IMR-90 (cell line): ENCODE data around the gene NMNAT3.

ENCODE experiments used
- BHLHE40 ChIP-seq: fragments of 150-350 bp; IDR thresholded peaks from 2 replicates; pipeline ENCODE4 v1.6.1; 2016; ENCODE audit warnings: mild to moderate bottlenecking, low read depth, low read length
- CEBPB ChIP-seq: IDR thresholded peaks from 2 replicates; pipeline ENCODE4 v1.6.1; 2012; ENCODE audit warnings: low read depth, low read length, improper control_type of control experiment
- CHD1 ChIP-seq: IDR thresholded peaks from 2 replicates; pipeline ENCODE4 v1.6.1; 2012; ENCODE audit warnings: low read depth, low read length, improper control_type of control experiment
- CTCF ChIP-seq: conservative IDR thresholded peaks from 2 replicates; pipeline ENCODE4 v1.5.1; 2012; ENCODE audit warnings: mild to moderate bottlenecking, low read depth, low read length, improper control_type of control experiment
- MAFK ChIP-seq: IDR thresholded peaks from 2 replicates; pipeline ENCODE4 v1.6.1; 2012; ENCODE audit warnings: low read depth, low read length, improper control_type of control experiment
- MAZ ChIP-seq: IDR thresholded peaks from 2 replicates; pipeline ENCODE4 v1.6.1; 2012; ENCODE audit warnings: low read depth, mild to moderate bottlenecking, low read length, improper control_type of control experiment, moderate library complexity, borderline replicate concordance
- MXI1 ChIP-seq: IDR thresholded peaks from 2 replicates; pipeline ENCODE4 v1.6.1; 2012; ENCODE audit warnings: low read depth, mild to moderate bottlenecking, low read length, moderate library complexity, borderline replicate concordance
- POLR2A ChIP-seq: IDR thresholded peaks from 2 replicates; pipeline ENCODE4 v1.6.1; 2012; ENCODE audit warnings: mild to moderate bottlenecking, low read depth, low read length
- RAD21 ChIP-seq: IDR thresholded peaks from 2 replicates; pipeline ENCODE4 v1.6.1; 2012; ENCODE audit warnings: low read length, improper control_type of control experiment
- TF ChIP-seq, protein P1 (sequence below): fragments of 150-350 bp; IDR thresholded peaks from 2 replicates; pipeline ENCODE4 v1.6.1; 2017; ENCODE audit warnings: mild to moderate bottlenecking, antibody characterized with exemption, low read length, low read depth

DNA sequence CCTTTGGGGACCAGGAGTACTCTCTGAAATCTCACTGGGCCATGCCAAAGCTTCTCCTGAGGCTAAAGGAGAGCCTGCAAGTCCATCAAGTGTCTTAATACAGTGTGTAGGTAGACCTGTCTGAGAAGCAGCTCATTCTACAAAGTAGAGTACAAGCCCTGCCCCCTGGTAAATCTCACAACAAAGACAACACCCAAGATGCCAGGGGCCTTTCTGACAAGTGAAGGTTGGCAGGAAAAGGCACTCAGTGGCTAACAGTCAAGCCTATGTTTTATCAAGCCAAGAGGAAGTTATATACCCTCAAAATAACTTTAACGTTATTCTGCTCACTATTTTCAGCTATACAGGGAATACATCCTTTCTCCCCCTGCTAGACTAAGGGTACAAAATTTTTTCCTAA lies 58.3 kb downstream of the NMNAT3 start:
- TF ChIP-seq CTCF (no peak), POLR2A (no peak), MAFK (no peak), CEBPB (no peak), CHD1 (no peak), BHLHE40 (no peak), RAD21 (no peak), MXI1 (no peak), MAZ (no peak)
- TF ChIP-seq, protein P1, sequence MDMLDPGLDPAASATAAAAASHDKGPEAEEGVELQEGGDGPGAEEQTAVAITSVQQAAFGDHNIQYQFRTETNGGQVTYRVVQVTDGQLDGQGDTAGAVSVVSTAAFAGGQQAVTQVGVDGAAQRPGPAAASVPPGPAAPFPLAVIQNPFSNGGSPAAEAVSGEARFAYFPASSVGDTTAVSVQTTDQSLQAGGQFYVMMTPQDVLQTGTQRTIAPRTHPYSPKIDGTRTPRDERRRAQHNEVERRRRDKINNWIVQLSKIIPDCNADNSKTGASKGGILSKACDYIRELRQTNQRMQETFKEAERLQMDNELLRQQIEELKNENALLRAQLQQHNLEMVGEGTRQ: no peak
